ENCODE measurements around the gene CATSPERB. TPM values are rescaled to one million over a fixed set of nuclear protein-coding genes. Genes with fewer than 3 reads are reported as not detected.
"Not testable (repeated sequence)": the region's sequence is repeated elsewhere in the genome, so short reads cannot be mapped to it uniquely, and the experiment has no call there.

The CATSPERB gene
- total and polyA plus RNA-seq, 9 donors, result 0.06 to 0.93 (median 0.30) TPM; not detected in 1

DNA sequence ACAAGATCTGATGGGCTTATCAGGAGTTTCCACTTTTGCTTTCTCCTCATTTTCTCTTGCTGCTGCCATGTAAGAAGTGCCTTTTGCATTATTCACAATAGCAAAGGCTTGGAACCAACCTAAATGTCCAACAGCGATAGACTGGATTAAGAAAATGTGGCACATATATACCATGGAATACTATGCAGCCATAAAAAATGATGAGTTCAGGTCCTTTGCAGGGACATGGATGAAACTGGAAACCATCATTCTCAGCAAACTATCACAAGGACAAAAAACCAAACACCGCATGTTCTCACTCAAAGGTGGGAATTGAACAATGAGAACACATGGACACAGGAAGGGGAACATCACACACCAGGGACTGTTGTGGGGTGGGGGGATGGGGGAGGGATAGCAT, 137.9 kb downstream of the CATSPERB start:
- WGBS (ENCODE audit: insufficient coverage), result no CpG with 5 or more reads among the region's 2 CpGs
- H3K36me3 ChIP-seq (ENCODE audit: control insufficient read depth, insufficient read depth, low read length); H3K27ac ChIP-seq (ENCODE audit: low read length); H3K9me3 ChIP-seq (replicated peaks; ENCODE audit: control insufficient read depth, low read depth, low read length); H3K27me3 ChIP-seq (ENCODE audit: control insufficient read depth, insufficient read depth, low read length); H3K4me3 ChIP-seq (ENCODE audit: low read length); DNase-seq; H3K4me1 ChIP-seq (ENCODE audit: control insufficient read depth, insufficient read depth, low read length): not testable (repeated sequence)

DNA sequence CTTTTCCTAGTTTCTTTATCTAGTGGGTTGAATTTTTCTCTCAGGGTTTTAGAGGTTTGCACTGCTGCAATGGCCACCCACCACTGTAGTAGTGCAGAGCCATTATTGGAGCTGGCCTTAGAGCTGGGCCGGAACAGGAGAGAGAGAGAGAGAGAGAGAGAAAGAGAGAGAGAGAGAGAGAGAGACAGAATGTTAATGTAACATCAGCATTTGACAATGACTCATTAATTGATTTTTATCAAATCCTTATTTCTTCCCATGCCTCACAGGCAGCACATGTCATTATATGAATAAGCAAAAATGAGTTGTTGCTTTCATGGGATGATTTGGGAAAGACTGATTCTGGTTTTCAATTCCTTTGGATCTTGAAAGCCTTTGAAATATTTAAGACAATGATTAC, 145.5 kb downstream of the CATSPERB start:
- Histone ChIP-seq H3K4me3 (ENCODE audit: low read length) (no peak overlapping the region), H3K4me1 (ENCODE audit: control insufficient read depth, insufficient read depth, low read length) (no peaks in the 10 kb centered on the region), H3K27me3 (ENCODE audit: control insufficient read depth, insufficient read depth, low read length) (peaks cover 2% of the 10 kb centered on the region), H3K9me3 (replicated peaks; ENCODE audit: control insufficient read depth, low read depth, low read length) (no peaks in the 10 kb centered on the region), H3K27ac (ENCODE audit: low read length) (no peak overlapping the region), H3K36me3 (ENCODE audit: control insufficient read depth, insufficient read depth, low read length) (no peaks in the 10 kb centered on the region)
- no peak for DNase-seq
- WGBS (ENCODE audit: insufficient coverage), result no CpG with 5 or more reads among the region's 1 CpG

DNA sequence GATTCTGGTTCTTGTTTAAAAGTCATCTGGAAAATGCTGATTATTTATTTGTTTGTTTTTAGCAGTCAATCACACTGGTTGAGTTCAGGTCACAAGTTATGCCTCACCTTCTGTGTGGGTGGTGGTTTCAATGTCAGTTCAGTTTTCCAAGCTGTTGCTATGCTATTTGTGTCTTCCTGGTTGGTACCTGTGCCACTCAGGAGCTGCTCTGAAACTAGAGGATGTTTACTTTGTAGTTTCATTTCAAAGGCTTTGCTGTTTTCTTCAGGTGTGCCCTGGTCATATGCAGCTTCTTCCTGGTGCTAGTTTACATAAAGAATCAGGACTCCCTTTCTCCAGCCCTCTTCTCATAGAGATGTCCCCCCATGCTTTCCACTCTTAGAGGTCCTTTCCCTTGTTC, 146.0 kb downstream of the CATSPERB start:
- no peak overlapping the region for H3K4me3 ChIP-seq (ENCODE audit: low read length)
- H3K4me1 ChIP-seq (ENCODE audit: control insufficient read depth, insufficient read depth, low read length), result no peaks in the 10 kb centered on the region
- H3K27ac ChIP-seq (ENCODE audit: low read length), result no peak overlapping the region
- no peaks in the 10 kb centered on the region for H3K36me3 ChIP-seq (ENCODE audit: control insufficient read depth, insufficient read depth, low read length)
- no peaks in the 10 kb centered on the region for H3K9me3 ChIP-seq (replicated peaks; ENCODE audit: control insufficient read depth, low read depth, low read length)
- DNase-seq, result no peak
- H3K27me3 ChIP-seq (ENCODE audit: control insufficient read depth, insufficient read depth, low read length), result peaks cover 2% of the 10 kb centered on the region

- H3K9me3 ChIP-seq (replicated peaks; ENCODE audit: control insufficient read depth, low read depth, low read length), result peaks cover 2% of the 10 kb centered on the region
Observed at GRCh38 chr14:91582761-91583160, 149.1 kb downstream of the CATSPERB start.

DNA sequence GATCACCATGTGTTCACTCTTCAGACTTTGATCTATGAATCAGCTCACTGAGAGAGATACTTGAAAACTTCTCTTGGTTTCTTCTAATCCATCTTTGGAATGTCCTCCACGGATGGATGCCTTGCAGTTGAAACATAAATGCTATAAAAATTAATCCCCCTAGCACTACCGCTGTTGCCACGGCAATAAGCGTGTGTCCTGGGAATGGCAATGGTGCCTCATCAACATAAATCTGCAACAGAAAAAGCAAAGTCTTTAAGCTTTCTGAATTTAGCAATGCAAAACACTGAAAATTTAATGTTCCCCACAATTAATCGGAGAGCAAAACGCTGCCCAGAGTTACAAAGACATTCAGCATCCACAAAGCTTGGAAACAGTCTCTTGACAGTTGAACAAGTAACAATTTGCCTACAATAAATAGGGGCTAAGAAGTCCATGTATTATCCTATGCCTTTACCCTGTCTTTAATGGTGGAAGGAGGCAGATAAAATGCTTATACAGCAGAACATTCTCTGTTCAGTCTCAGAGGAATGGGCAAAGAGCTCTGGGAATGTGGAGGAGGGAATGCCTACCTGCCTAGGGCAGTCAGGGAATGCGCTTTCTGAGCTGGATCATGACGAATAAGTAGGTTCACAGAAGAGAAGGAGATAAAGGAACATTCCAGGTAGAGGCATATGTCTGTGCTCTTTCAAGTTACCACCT, 150.9 kb downstream of the CATSPERB start:
- Histone ChIP-seq H3K9me3 (replicated peaks; ENCODE audit: control insufficient read depth, low read depth, low read length) (peaks cover 3% of the 10 kb centered on the region), H3K4me3 (ENCODE audit: low read length) (no peak overlapping the region), H3K27me3 (ENCODE audit: control insufficient read depth, insufficient read depth, low read length) (peaks cover 6% of the 10 kb centered on the region), H3K4me1 (ENCODE audit: control insufficient read depth, insufficient read depth, low read length) (no peaks in the 10 kb centered on the region), H3K27ac (ENCODE audit: low read length) (no peak overlapping the region), H3K36me3 (ENCODE audit: control insufficient read depth, insufficient read depth, low read length) (no peaks in the 10 kb centered on the region)
- 39% methylated on average over 3 of the region's 8 CpGs for WGBS (ENCODE audit: insufficient coverage)
- DNase-seq, result no peak

More at GRCh38 chr14:91582761-91583160, 149.1 kb downstream of the CATSPERB start:
- H3K36me3 ChIP-seq (ENCODE audit: control insufficient read depth, insufficient read depth, low read length), result no peaks in the 10 kb centered on the region
- H3K4me1 ChIP-seq (ENCODE audit: control insufficient read depth, insufficient read depth, low read length), result no peaks in the 10 kb centered on the region
- no peak for DNase-seq
- peaks cover 6% of the 10 kb centered on the region for H3K27me3 ChIP-seq (ENCODE audit: control insufficient read depth, insufficient read depth, low read length)
- H3K4me3 ChIP-seq (ENCODE audit: low read length), result no peak overlapping the region
- WGBS (ENCODE audit: insufficient coverage), result 79% methylated on average over 2 of the region's 3 CpGs
- no peak overlapping the region for H3K27ac ChIP-seq (ENCODE audit: low read length)

- Histone ChIP-seq H3K4me1 (ENCODE audit: control insufficient read depth, insufficient read depth, low read length) (peaks cover 4% of the 10 kb centered on the region), H3K4me3 (ENCODE audit: low read length) (no peak overlapping the region), H3K27ac (ENCODE audit: low read length) (no peak overlapping the region), H3K36me3 (ENCODE audit: control insufficient read depth, insufficient read depth, low read length) (no peaks in the 10 kb centered on the region), H3K9me3 (replicated peaks; ENCODE audit: control insufficient read depth, low read depth, low read length) (peaks cover 3% of the 10 kb centered on the region), H3K27me3 (ENCODE audit: control insufficient read depth, insufficient read depth, low read length) (peaks cover 26% of the 10 kb centered on the region)
- DNase-seq, result no peak
- 90% methylated on average over 25 of the region's 30 CpGs for WGBS (ENCODE audit: insufficient coverage)
Observed at GRCh38 chr14:91577632-91578233, 154.2 kb downstream of the CATSPERB start.

- H3K27ac ChIP-seq (ENCODE audit: low read length), result no peak overlapping the region
- 46% methylated on average over 9 of the region's 13 CpGs for WGBS (ENCODE audit: insufficient coverage)
- peaks cover 3% of the 10 kb centered on the region for H3K9me3 ChIP-seq (replicated peaks; ENCODE audit: control insufficient read depth, low read depth, low read length)
- peaks cover 25% of the 10 kb centered on the region for H3K27me3 ChIP-seq (ENCODE audit: control insufficient read depth, insufficient read depth, low read length)
- no peaks in the 10 kb centered on the region for H3K36me3 ChIP-seq (ENCODE audit: control insufficient read depth, insufficient read depth, low read length)
- DNase-seq, result no peak
- peaks cover 4% of the 10 kb centered on the region for H3K4me1 ChIP-seq (ENCODE audit: control insufficient read depth, insufficient read depth, low read length)
- no peak overlapping the region for H3K4me3 ChIP-seq (ENCODE audit: low read length)
Observed at GRCh38 chr14:91575469-91576208, 156.2 kb downstream of the CATSPERB start.

DNA sequence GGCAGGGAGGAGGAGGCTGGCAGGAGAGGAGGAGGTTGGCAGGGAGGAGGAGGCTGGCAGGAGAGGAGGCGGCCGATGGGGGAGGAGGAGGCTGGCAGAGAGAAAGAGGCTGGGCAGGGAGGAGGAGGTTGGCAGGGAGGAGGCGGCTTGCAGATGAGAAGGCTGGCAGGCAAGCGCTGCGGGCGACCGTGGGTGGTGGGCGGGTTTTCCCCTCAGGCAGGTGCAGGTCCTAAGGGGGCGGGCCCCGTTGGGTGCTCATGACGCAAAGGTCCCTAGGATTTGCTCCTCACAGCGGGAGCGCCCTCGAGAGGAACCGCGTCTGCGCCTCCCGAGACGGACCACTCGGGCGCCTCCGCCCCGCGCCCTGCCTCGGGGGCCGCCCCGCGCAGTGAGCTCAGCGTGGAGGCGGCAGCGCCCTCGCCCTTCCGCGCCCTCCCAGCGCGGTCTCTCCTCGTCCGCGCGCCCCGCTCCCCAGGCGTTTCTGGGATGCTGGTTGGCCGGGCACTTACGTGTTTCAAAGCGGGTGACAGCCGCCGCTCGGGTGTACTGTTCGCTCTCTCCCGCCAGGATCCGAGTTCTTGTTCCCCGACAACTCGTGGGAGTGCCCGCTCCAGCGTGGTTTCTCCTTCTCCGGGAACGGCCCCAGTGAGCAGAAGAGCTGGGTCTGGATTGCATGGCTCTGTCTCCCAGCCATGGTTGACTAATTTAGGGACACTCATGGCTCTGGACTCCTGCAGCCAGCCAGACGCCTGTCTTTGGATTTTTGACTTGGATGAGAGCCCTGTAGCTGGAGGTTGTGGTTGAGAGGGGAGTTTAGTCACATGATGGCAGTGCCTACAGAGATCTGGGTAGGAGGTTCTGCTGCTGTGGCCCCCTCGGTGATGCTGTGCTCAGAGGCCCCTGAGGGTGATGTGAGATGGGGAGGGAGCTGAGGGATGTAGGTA, 157.7 kb downstream of the CATSPERB start:
- peaks cover 21% of the 10 kb centered on the region for H3K27me3 ChIP-seq (ENCODE audit: control insufficient read depth, insufficient read depth, low read length)
- no peak overlapping the region for H3K27ac ChIP-seq (ENCODE audit: low read length)
- peaks cover 3% of the 10 kb centered on the region for H3K9me3 ChIP-seq (replicated peaks; ENCODE audit: control insufficient read depth, low read depth, low read length)
- H3K4me1 ChIP-seq (ENCODE audit: control insufficient read depth, insufficient read depth, low read length), result peaks cover 4% of the 10 kb centered on the region
- peak; percentile 37 for DNase-seq
- H3K4me3 ChIP-seq (ENCODE audit: low read length), result peak overlapping the region; percentile 34
- no peaks in the 10 kb centered on the region for H3K36me3 ChIP-seq (ENCODE audit: control insufficient read depth, insufficient read depth, low read length)
- WGBS (ENCODE audit: insufficient coverage), result 2% methylated on average over 52 of the region's 59 CpGs

DNA sequence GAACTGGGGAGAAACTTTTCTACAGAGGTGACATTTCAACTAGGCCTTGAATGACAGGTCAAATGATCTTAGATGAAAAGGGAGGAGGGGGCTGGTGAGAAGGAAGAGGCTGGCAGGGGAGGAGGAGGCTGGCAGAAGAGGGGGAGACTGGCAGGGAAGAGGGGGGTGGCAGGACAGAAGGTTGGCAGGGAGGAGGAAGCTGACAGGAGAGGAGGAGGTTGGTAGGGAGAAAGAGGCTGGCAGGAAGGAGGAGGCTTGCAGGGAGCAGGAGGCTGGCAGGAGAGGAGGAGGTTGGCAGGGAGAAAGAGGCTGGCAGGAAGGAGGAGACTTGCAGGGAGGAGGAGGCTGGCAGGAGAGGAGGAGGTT, 158.4 kb downstream of the CATSPERB start:
- Histone ChIP-seq H3K27ac (ENCODE audit: low read length) (no peak overlapping the region), H3K9me3 (replicated peaks; ENCODE audit: control insufficient read depth, low read depth, low read length) (peaks cover 3% of the 10 kb centered on the region), H3K36me3 (ENCODE audit: control insufficient read depth, insufficient read depth, low read length) (no peaks in the 10 kb centered on the region), H3K4me3 (ENCODE audit: low read length) (no peak overlapping the region), H3K4me1 (ENCODE audit: control insufficient read depth, insufficient read depth, low read length) (peaks cover 4% of the 10 kb centered on the region), H3K27me3 (ENCODE audit: control insufficient read depth, insufficient read depth, low read length) (peaks cover 23% of the 10 kb centered on the region)
- no peak for DNase-seq

DNA sequence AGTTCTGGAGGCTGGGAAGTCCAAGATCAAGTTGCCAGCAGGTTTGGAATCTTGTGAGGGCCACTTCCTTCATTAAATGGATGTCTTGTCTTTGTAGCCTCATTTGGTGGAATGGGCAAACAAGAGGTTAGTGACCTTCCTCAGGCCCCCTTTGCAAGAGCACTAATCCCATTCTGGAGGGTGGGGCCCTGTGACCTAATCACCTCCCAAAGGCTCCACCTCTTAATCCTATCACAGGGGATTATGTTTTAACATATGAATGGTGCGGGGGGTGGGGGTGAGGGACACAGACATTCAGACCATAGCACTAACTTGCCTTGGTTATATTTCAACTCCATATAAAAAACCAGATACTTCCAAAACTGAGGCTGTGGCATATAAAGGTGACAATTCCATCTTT, 161.9 kb downstream of the CATSPERB start:
- no peak for DNase-seq
- peaks cover 4% of the 10 kb centered on the region for H3K4me1 ChIP-seq (ENCODE audit: control insufficient read depth, insufficient read depth, low read length)
- WGBS (ENCODE audit: insufficient coverage), result no CpG with 5 or more reads among the region's 1 CpG
- no peaks in the 10 kb centered on the region for H3K36me3 ChIP-seq (ENCODE audit: control insufficient read depth, insufficient read depth, low read length)
- H3K4me3 ChIP-seq (ENCODE audit: low read length), result no peak overlapping the region
- H3K27ac ChIP-seq (ENCODE audit: low read length), result no peak overlapping the region
- no peaks in the 10 kb centered on the region for H3K9me3 ChIP-seq (replicated peaks; ENCODE audit: control insufficient read depth, low read depth, low read length)
- H3K27me3 ChIP-seq (ENCODE audit: control insufficient read depth, insufficient read depth, low read length), result peaks cover 17% of the 10 kb centered on the region
